Thoracic aorta (tissue), 2 donors: ENCODE data around the gene HSPA12B. TPM values are rescaled to one million over a fixed set of nuclear protein-coding genes. Genes with fewer than 3 reads are reported as not detected.

ENCODE experiments used
- ATAC-seq: fragments of 150-250 bp; one replicate; pipeline ENCODE4 v1.8.0; 2017; ENCODE audit warnings: low read depth; ENCODE audit not compliant: insufficient number of reproducible peaks, low FRiP score
- DNase-seq: peaks from one replicate; pipeline ENCODE4 v3.0.0-alpha.2; 2020; ENCODE audit warnings: low spot score
- H3K27ac ChIP-seq, 2 donors: fragments of 200-600 bp; sonication (generic); 1 replicate in 1 of 2; 2 replicates in 1 of 2; pipeline ENCODE4 v1.5.1; 2016; ENCODE audit warnings: mild to moderate bottlenecking in 2 of 2, moderate library complexity in 2 of 2
- H3K27me3 ChIP-seq: fragments of 200-600 bp; sonication (generic); replicated peaks from 2 replicates; pipeline ENCODE4 v1.6.0; 2016; ENCODE audit warnings: mild to moderate bottlenecking; ENCODE audit not compliant: insufficient read depth
- H3K36me3 ChIP-seq: fragments of 200-600 bp; sonication (generic); one replicate; pipeline ENCODE4 v1.5.1; 2016
- H3K4me1 ChIP-seq, 2 donors: fragments of 200-600 bp; sonication (generic); 1 replicate in 1 of 2; 2 replicates in 1 of 2; pipeline versions ENCODE4 v1.5.1 to v1.6.0; 2016; ENCODE audit warnings: low read depth in 2 of 2, mild to moderate bottlenecking in 1 of 2; ENCODE audit not compliant: control insufficient read depth in 1 of 2
- H3K4me3 ChIP-seq: fragments of 200-600 bp; sonication (generic); 2 replicates; pipeline ENCODE4 v1.5.1; 2016; ENCODE audit warnings: mild to moderate bottlenecking
- H3K9me3 ChIP-seq: fragments of 200-600 bp; sonication (generic); 2 replicates; pipeline ENCODE4 v1.5.1; 2016
- total RNA-seq, 2 donors: library from RNA; depleted of rRNA; stranded (reverse); fragments of >200 nt; gene quantifications; one replicate each; pipeline versions ENCODE4 v1.1.0 to v1.2.3, GENCODE V29; 2016
- TF ChIP-seq, protein P1 (sequence below): fragments of 200-600 bp; sonication (generic); IDR thresholded peaks from one replicate; pipeline ENCODE4 v1.5.1; 2019; ENCODE audit warnings: antibody characterized with exemption

Gene HSPA12B
- total RNA-seq, 2 donors from 2014 or later: 4.6 to 6.5 TPM

DNA sequence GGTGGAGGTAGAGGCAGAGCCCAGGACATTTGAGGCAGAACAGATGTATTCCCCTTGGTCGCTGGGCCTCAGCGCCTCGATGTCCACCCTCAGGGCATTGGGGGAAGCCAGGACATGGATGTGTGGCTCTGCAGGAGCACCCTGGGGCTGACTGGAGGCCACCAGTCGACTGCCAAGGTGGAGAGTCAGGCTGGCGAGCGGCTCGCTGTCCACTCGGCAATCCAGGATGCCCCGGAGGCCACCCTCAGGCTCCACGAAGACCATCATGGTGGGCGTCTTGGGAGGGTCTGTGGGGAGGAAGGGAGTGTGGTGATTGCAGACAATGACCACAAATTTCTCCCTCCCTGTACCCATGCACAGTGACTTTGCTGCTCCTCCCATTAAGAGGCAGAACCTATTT is 42.5 kb upstream of the HSPA12B start:
- Histone ChIP-seq H3K36me3 (no peaks in the 10 kb centered on the region), H3K27ac (no peak overlapping the region), H3K9me3 (no peaks in the 10 kb centered on the region), H3K4me1 (peaks cover 10 to 14% of the 10 kb centered on the region in 2 donors), H3K27me3 (no peaks in the 10 kb centered on the region), H3K4me3 (no peak overlapping the region)
- ATAC-seq (no peak), DNase-seq (no peak)
- TF ChIP-seq, protein P1, sequence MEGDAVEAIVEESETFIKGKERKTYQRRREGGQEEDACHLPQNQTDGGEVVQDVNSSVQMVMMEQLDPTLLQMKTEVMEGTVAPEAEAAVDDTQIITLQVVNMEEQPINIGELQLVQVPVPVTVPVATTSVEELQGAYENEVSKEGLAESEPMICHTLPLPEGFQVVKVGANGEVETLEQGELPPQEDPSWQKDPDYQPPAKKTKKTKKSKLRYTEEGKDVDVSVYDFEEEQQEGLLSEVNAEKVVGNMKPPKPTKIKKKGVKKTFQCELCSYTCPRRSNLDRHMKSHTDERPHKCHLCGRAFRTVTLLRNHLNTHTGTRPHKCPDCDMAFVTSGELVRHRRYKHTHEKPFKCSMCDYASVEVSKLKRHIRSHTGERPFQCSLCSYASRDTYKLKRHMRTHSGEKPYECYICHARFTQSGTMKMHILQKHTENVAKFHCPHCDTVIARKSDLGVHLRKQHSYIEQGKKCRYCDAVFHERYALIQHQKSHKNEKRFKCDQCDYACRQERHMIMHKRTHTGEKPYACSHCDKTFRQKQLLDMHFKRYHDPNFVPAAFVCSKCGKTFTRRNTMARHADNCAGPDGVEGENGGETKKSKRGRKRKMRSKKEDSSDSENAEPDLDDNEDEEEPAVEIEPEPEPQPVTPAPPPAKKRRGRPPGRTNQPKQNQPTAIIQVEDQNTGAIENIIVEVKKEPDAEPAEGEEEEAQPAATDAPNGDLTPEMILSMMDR: no peak

DNA sequence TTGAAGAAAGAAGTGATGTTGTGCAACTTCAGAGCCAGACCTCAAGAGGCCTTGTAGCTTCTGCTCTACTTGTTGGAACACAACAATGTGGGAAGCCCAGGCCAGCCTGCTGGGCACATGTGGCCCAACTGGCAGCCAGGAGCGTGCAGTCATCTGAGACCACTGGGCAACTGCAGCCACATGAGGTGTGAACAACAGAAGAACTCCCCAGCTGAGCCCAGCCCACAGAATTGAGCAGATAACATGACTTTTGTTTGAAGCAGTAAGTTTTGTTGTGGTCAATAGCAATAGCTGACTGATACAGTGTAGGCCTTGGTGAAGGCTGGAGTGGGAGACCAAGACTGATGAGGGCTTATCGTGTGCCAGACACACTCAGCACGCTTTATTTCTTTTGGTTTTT is 42.1 kb upstream of the HSPA12B start:
- H3K27ac ChIP-seq: no peak overlapping the region
- ATAC-seq (no peak), DNase-seq (no peak)
- peaks cover 10 to 14% of the 10 kb centered on the region in 2 donors for H3K4me1 ChIP-seq
- TF ChIP-seq, protein P1: no peak
- H3K9me3 ChIP-seq: no peaks in the 10 kb centered on the region
- no peaks in the 10 kb centered on the region for H3K36me3 ChIP-seq
- H3K27me3 ChIP-seq: no peaks in the 10 kb centered on the region
- H3K4me3 ChIP-seq: no peak overlapping the region

DNA sequence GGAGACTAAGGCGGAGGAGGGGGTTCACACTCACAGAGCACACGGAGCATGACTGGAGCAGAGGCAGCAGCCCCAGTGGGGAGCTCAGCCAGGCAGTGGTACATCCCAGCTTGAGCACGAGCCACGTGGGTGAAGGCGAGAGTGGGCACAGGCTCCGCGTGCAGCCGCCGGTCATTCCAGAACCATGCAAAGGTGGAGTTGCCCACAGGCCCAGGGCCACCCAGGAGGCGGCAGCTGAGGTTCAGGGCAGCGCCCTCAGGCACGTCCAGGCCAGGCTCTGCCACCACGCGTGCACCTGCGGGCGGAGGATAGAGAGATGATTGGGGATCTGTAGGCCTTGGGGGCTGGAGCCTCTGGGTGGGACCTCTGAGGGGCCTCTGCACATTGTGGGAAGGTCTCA is 41.2 kb upstream of the HSPA12B start:
- no peak for ATAC-seq
- no peak for DNase-seq
- Histone ChIP-seq H3K27ac (no peak overlapping the region), H3K27me3 (no peaks in the 10 kb centered on the region), H3K4me1 (peaks cover 9 to 13% of the 10 kb centered on the region in 2 donors), H3K4me3 (no peak overlapping the region), H3K9me3 (no peaks in the 10 kb centered on the region), H3K36me3 (no peaks in the 10 kb centered on the region)
- TF ChIP-seq, protein P1: no peak

DNA sequence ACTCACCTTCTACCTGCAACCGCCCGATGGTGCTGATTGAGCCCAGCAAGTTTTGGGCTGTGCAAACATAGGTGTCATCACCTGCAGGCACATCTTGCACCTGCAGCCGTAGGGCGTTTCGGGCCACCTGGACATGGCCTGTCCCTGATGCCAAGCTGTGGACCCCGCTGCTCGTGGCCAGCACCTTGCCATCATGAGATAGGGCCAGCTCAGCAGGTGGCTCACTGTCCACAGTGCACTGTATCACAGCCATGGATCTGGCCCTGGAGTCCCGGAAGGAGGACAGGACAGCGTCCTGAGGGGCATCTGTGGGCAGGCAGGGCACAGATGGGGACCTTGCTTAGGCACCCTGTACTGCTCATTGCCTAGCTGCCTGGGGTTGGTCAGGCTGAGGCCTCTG is 40.6 kb upstream of the HSPA12B start:
- H3K36me3 ChIP-seq: no peaks in the 10 kb centered on the region
- H3K9me3 ChIP-seq: no peaks in the 10 kb centered on the region
- ATAC-seq (no peak), DNase-seq (no peak)
- peaks cover 6 to 7% of the 10 kb centered on the region in 2 donors for H3K4me1 ChIP-seq
- no peaks in the 10 kb centered on the region for H3K27me3 ChIP-seq
- H3K27ac ChIP-seq: no peak overlapping the region
- TF ChIP-seq, protein P1: no peak
- H3K4me3 ChIP-seq: no peak overlapping the region

DNA sequence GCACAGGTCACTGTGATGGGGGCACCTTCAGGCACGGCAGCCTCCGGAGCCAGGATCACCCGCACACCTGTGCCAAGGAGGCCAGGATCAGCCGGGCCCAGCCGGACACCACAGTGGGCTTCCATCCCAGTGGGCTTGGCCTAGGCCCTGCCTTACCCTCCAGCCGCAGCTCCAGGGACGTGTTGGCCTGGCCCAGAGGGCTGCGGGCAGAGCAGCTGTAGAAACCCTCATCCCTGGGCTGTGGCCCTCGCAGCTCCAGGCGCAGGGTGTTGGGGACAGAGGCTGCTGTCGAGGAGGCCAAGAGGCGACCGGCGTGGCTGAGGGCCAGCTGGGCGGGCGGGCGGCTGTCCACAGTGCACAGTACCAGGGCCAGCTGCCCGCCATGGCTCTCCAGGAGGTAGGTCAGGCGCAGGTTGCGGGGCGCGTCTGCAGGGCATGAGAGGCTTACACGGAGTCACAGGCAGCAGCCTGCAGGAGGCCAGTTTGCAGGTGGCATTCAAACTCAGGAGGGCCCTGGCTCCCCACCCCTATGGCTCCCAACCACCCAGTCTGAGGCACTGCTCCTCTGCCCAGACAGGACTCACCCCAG is 39.7 kb upstream of the HSPA12B start:
- ATAC-seq (no peak), DNase-seq (no peak)
- Histone ChIP-seq H3K9me3 (no peaks in the 10 kb centered on the region), H3K36me3 (no peaks in the 10 kb centered on the region), H3K27ac (no peak overlapping the region), H3K4me1 (no peaks in the 10 kb centered on the region), H3K4me3 (no peak overlapping the region), H3K27me3 (no peaks in the 10 kb centered on the region)
- TF ChIP-seq, protein P1: no peak
